Left renal cortex interstitium (tissue), 4 donors: Measurements from ENCODE around the gene ETF1. TPM values are rescaled to one million over a fixed set of nuclear protein-coding genes. Genes with fewer than 3 reads are reported as not detected.
A peak's percentile ranks its signal among the peaks of the same experiment; 100 is the strongest.
"Not testable (repeated sequence)": the region's sequence is repeated elsewhere in the genome, so short reads cannot be mapped to it uniquely, and the experiment has no call there.

ENCODE experiments used
- DNase-seq, 4 donors: peaks; one replicate each; pipeline ENCODE4 v3.0.0-alpha.2; 2013; ENCODE audit warnings: low read depth in 4 of 4, low spot score in 2 of 4, missing footprints in 1 of 4
- polyA plus RNA-seq, 4 donors: library from polyadenylated mRNA; unstranded; fragments of 120-200 nt; gene quantifications; one replicate each; pipeline ENCODE4 v1.2.1, GENCODE V29; 2013; ENCODE audit not compliant: insufficient read length in 4 of 4

ETF1 gene
- polyA plus RNA-seq, 4 donors: 66.2 to 85.7 (median 73.0) TPM

- no peak for DNase-seq
These were observed 8.8 kb downstream of the ETF1 start for GRCh38 chr5:138533973-138534941.

- DNase-seq: no peak
These were observed 13.2 kb downstream of the ETF1 start for GRCh38 chr5:138529812-138530211.

- no peak for DNase-seq
These were observed 14.1 kb downstream of the ETF1 start for GRCh38 chr5:138528744-138529469.

GRCh38 chr5:138528208-138528607, 14.8 kb downstream of the ETF1 start:
- no peak for DNase-seq

GRCh38 chr5:138527170-138527569, 15.9 kb downstream of the ETF1 start:
- no peak for DNase-seq

GRCh38 chr5:138523406-138523805, 19.6 kb downstream of the ETF1 start:
- no peak for DNase-seq

- DNase-seq: no peak
These were observed 22.1 kb downstream of the ETF1 start for GRCh38 chr5:138520971-138521370.

GRCh38 chr5:138517437-138517836, 25.6 kb downstream of the ETF1 start:
- DNase-seq: no peak

- no peak for DNase-seq
These were observed 27.3 kb downstream of the ETF1 start for GRCh38 chr5:138515556-138516245.

GRCh38 chr5:138514021-138514420, 29.0 kb downstream of the ETF1 start:
- DNase-seq: no peak

- DNase-seq: no peak
These were observed 34.1 kb downstream of the ETF1 start for GRCh38 chr5:138508958-138509357.

- DNase-seq: not testable (repeated sequence)
These were observed 35.6 kb downstream of the ETF1 start for GRCh38 chr5:138507485-138507884.

GRCh38 chr5:138506370-138507306, 36.4 kb downstream of the ETF1 start:
- no peak for DNase-seq

GRCh38 chr5:138504799-138505198, 38.2 kb downstream of the ETF1 start:
- DNase-seq: no peak

GRCh38 chr5:138503487-138504270, 39.4 kb downstream of the ETF1 start:
- DNase-seq: peak in 3 of 4 donors; percentile 34 to 53 (median 46)

GRCh38 chr5:138502521-138502920, 40.5 kb downstream of the ETF1 start:
- DNase-seq: no peak

- no peak for DNase-seq
These were observed 40.9 kb downstream of the ETF1 start for GRCh38 chr5:138502121-138502520.

- no peak for DNase-seq
These were observed 44.7 kb downstream of the ETF1 start for GRCh38 chr5:138498376-138498775.

- no peak for DNase-seq
These were observed 47.7 kb downstream of the ETF1 start for GRCh38 chr5:138495351-138495750.
